A549 (cell line): ENCODE results near the gene ERGIC1. TPM values are rescaled to one million over a fixed set of nuclear protein-coding genes. Genes with fewer than 3 reads are reported as not detected.

Source experiments
- ATAC-seq, 2 experiments: fragments of 200-7000 bp in 1 of 2; fragments of >200 bp in 1 of 2; cut with Nextera tagmentation in 1 of 2; cut with Tn5 transposase in 1 of 2; 3 replicates each; pipeline versions ENCODE4 v1.8.0 to v1.9.1; 2018 to 2020; ENCODE audit warnings: mild to moderate bottlenecking in 1 of 2, moderate library complexity in 1 of 2
- CTCF ChIA-PET: fragments of 300-600 bp; sonication (Branson Sonifier 250); formaldehyde crosslinking; extraction: SDS; loops from one replicate; lab custom pipeline; 2021; ENCODE audit warnings: antibody characterized with exemption, inconsistent platforms; lab: Yijun Ruan, JAX
- POLR2A ChIA-PET: fragments of 350-600 bp; formaldehyde crosslinking; extraction: SDS; loops from one replicate; lab custom pipeline; 2021; ENCODE audit warnings: antibody characterized with exemption, inconsistent platforms; lab: Yijun Ruan, JAX
- DNase-seq, 2 experiments: peaks; one replicate each; pipeline versions ENCODE4 v3.0.0 to v3.0.0-alpha.2; 2011 to 2016; ENCODE audit warnings: low read depth in 1 of 2, low spot score in 1 of 2
- FAIRE-seq: peaks from 2 replicates; lab custom pipeline; 2011; peaks lifted over from hg19 to GRCh38; lab: Jason Lieb, UNC
- H3K27ac ChIP-seq, 2 experiments: fragments of >200 bp; sonication (Bioruptor Twin); formaldehyde crosslinking; 3 replicates each; pipeline ENCODE4 v1.5.1; 2016 to 2017
- H3K4me1 ChIP-seq: fragments of >200 bp; sonication (Bioruptor Twin); formaldehyde crosslinking; 3 replicates; pipeline ENCODE4 v1.6.1; 2016
- H3K4me2 ChIP-seq: fragments of >200 bp; sonication (Bioruptor Twin); formaldehyde crosslinking; 3 replicates; pipeline ENCODE4 v1.6.1; 2016
- H3K4me3 ChIP-seq: fragments of >200 bp; sonication (Bioruptor Twin); formaldehyde crosslinking; 3 replicates; pipeline ENCODE4 v1.5.1; 2016
- H3K9me3 ChIP-seq: fragments of >200 bp; sonication (Bioruptor Twin); formaldehyde crosslinking; 3 replicates; pipeline ENCODE4 v1.6.1; 2016
- ATOH8 ChIP-seq: fragments of 250-450 bp; sonication (Bioruptor Pico); IDR thresholded peaks from 2 replicates; pipeline ENCODE4 v1.5.0; 2020; ENCODE audit warnings: low read depth, mild to moderate bottlenecking, moderate library complexity
- CBX2 ChIP-seq: fragments of 200-600 bp; sonication (generic); IDR thresholded peaks from 2 replicates; pipeline ENCODE4 v1.6.1; 2016; ENCODE audit warnings: low read depth, mild to moderate bottlenecking, borderline replicate concordance
- CEBPB ChIP-seq, 2 experiments: fragments of >200 bp in 1 of 2; sonication (Bioruptor Twin) in 1 of 2; formaldehyde crosslinking in 1 of 2; IDR thresholded peaks; 2 replicates each; pipeline ENCODE4 v1.6.1; 2012 to 2016
- CTCF ChIP-seq: fragments of >200 bp; sonication (Bioruptor Twin); formaldehyde crosslinking; IDR thresholded peaks from 3 replicates; pipeline ENCODE4 v1.5.1; 2016
- EP300 ChIP-seq, 2 experiments: fragments of >200 bp; sonication (Bioruptor Twin); formaldehyde crosslinking; IDR thresholded peaks; 2 replicates in 1 of 2; 3 replicates in 1 of 2; pipeline ENCODE4 v1.6.1; 2016 to 2017
- ESRRA ChIP-seq: fragments of 150-350 bp; IDR thresholded peaks from 2 replicates; pipeline ENCODE4 v1.6.1; 2014; ENCODE audit warnings: mild to moderate bottlenecking, low read length, borderline replicate concordance
- FOSB ChIP-seq: fragments of 250-450 bp; sonication (Bioruptor Pico); IDR thresholded peaks from 2 replicates; pipeline ENCODE4 v1.5.0; 2020; ENCODE audit warnings: mild to moderate bottlenecking, moderate library complexity
- HOXB13 ChIP-seq: fragments of 250-450 bp; sonication (Bioruptor Pico); IDR thresholded peaks from 2 replicates; pipeline ENCODE4 v1.5.0; 2020; ENCODE audit warnings: low read depth, mild to moderate bottlenecking, moderate library complexity
- HOXB5 ChIP-seq: fragments of 250-450 bp; sonication (Bioruptor Pico); IDR thresholded peaks from 2 replicates; pipeline ENCODE4 v1.5.0; 2020; ENCODE audit warnings: mild to moderate bottlenecking, moderate library complexity
- JUN ChIP-seq, 2 experiments: fragments of >200 bp; sonication (Bioruptor Twin); formaldehyde crosslinking; IDR thresholded peaks; 2 replicates in 1 of 2; 3 replicates in 1 of 2; pipeline ENCODE4 v1.6.1; 2016 to 2017
- KDM5A ChIP-seq: fragments of 200-600 bp; sonication (generic); IDR thresholded peaks from 2 replicates; pipeline ENCODE4 v1.6.1; 2016; ENCODE audit warnings: antibody characterized with exemption, mild to moderate bottlenecking
- MAFK ChIP-seq: fragments of 450-650 bp; IDR thresholded peaks from 2 replicates; pipeline ENCODE4 v1.6.1; 2014; ENCODE audit not compliant: partially characterized antibody
- NPAS2 ChIP-seq: fragments of 250-450 bp; sonication (Bioruptor Pico); IDR thresholded peaks from 2 replicates; pipeline ENCODE4 v1.8.0; 2022; ENCODE audit warnings: mild to moderate bottlenecking, moderate library complexity, borderline replicate concordance
- NR3C1 ChIP-seq: fragments of >200 bp; sonication (Bioruptor Twin); formaldehyde crosslinking; IDR thresholded peaks from 3 replicates; pipeline ENCODE4 v1.6.1; 2017
- POLR2AphosphoS2 ChIP-seq: conservative IDR thresholded peaks from 2 replicates; pipeline ENCODE4 v1.6.1; 2012; ENCODE audit warnings: low read length, improper control_type of control experiment, inconsistent platforms
- RAD21 ChIP-seq, 2 experiments: fragments of >200 bp in 1 of 2; sonication (Bioruptor Twin) in 1 of 2; formaldehyde crosslinking in 1 of 2; IDR thresholded peaks in 1 of 2; conservative IDR thresholded peaks in 1 of 2; 2 replicates in 1 of 2; 3 replicates in 1 of 2; pipeline ENCODE4 v1.6.1; 2012 to 2018; ENCODE audit warnings: inconsistent platforms in 1 of 2
- SMC3 ChIP-seq: fragments of >200 bp; sonication (Bioruptor Twin); formaldehyde crosslinking; IDR thresholded peaks from 3 replicates; pipeline ENCODE4 v1.6.1; 2018; ENCODE audit warnings: inconsistent platforms
- SREBF2 ChIP-seq: fragments of 450-650 bp; IDR thresholded peaks from 2 replicates; pipeline ENCODE4 v1.6.1; 2014; ENCODE audit warnings: mild to moderate bottlenecking, moderate library complexity
- TP53 ChIP-seq: fragments of 250-450 bp; sonication (Bioruptor Pico); IDR thresholded peaks from 2 replicates; pipeline ENCODE4 v1.5.0; 2021; ENCODE audit warnings: mild to moderate bottlenecking, moderate library complexity
- USF2 ChIP-seq: fragments of 450-650 bp; IDR thresholded peaks from 2 replicates; pipeline ENCODE4 v1.6.1; 2014; ENCODE audit warnings: antibody characterized with exemption
- WGBS: methylation state at CpG from one replicate; pipeline ENCODE4 v1.1.6; 2017; ENCODE audit errors: missing lambda C conversion rate; 5-methylcytosine and 5-hydroxymethylcytosine counted together
- polyA plus RNA-seq, 4 experiments: library from polyadenylated mRNA; depleted of rRNA in 3 of 4; stranded (reverse); fragments of >200 nt; fragmentation: RNase III in 1 of 4; extraction: RNeasy Plus Mini Kit Qiagen cat#74134 plus additional on column Dnase treatment in 1 of 4; gene quantifications; 2 replicates in 3 of 4; 3 replicates in 1 of 4; pipeline ENCODE4 v1.2.3, GENCODE V29; 2011 to 2017

Gene ERGIC1
- polyA plus RNA-seq, 2 of the 4 experiments (the other 2 are of a cell fraction) = 176 to 304 TPM

- peaks cover 85% of the 10 kb centered on the region for H3K4me1 ChIP-seq
- no peak for FAIRE-seq
- peak overlapping the region in 1 of 2 experiments; percentile 62; a peak in 3 of 6 replicates for H3K27ac ChIP-seq
- CTCF ChIA-PET = interaction anchor here (2.2 kb wide), 1 partner anchor 10 kb away, joined by 6 read pairs; no protein-coding TSS in a partner anchor
- no peak for TF ChIP-seq NR3C1
- TF ChIP-seq SMC3 = no peak
- TF ChIP-seq JUN (IDR thresholded peaks at IDR 0.05) = no peak
- no peak for TF ChIP-seq CTCF
- no peak for TF ChIP-seq HOXB13 (CRISPR knock-in tag)
- TF ChIP-seq CBX2 = no peak
- no peak for TF ChIP-seq FOSB
- TF ChIP-seq NPAS2 = no peak
- no peak for TF ChIP-seq TP53 (CRISPR knock-in tag)
- no peak for TF ChIP-seq HOXB5
- TF ChIP-seq CEBPB (IDR thresholded peaks at IDR 0.05) = no peak
- TF ChIP-seq ATOH8 = no peak
- TF ChIP-seq SREBF2 = no peak
- TF ChIP-seq, all 56 proteins: peak for 0
- 92% methylated on average over 7 of the region's 7 CpGs for WGBS
- Histone ChIP-seq H3K4me2 (no peak overlapping the region), H3K9me3 (no peaks in the 10 kb centered on the region), H3K4me3 (no peak overlapping the region)
- DNase-seq (no peak), ATAC-seq (no peak)
- POLR2A ChIA-PET = interaction anchor here (2.0 kb wide), 1 partner anchor 74 kb away, joined by 5 read pairs; the partner anchor contains the start of gene DUSP1
Observed at GRCh38 chr5:172845154-172845553, 11.1 kb downstream of the ERGIC1 start.

GRCh38 chr5:172845576-172845975 lies 11.5 kb downstream of the ERGIC1 start:
- Histone ChIP-seq H3K4me1 (peaks cover 84% of the 10 kb centered on the region), H3K27ac (peak overlapping the region; percentile 32 to 62; a peak in 4 of 6 replicates), H3K9me3 (no peaks in the 10 kb centered on the region), H3K4me3 (no peak overlapping the region), H3K4me2 (0 out of 3 replicates have a peak overlapping the region, but pooled peaks have one; percentile 0)
- TF ChIP-seq KDM5A (no peak), ATOH8 (no peak), HOXB13 (CRISPR knock-in tag) (no peak), EP300 (IDR thresholded peaks at IDR 0.05) (no peak), MAFK (no peak), ESRRA (no peak)
- DNase-seq = no peak
- WGBS = 90% methylated on average over 5 of the region's 5 CpGs
- ATAC-seq = peak in 1 of 2 experiments; percentile 17; a peak in 2 of 6 replicates
- ChIA-PET CTCF (interaction anchor here (2.2 kb wide), 1 partner anchor 10 kb away, joined by 6 read pairs; no protein-coding TSS in a partner anchor), POLR2A (interaction anchor here (2.0 kb wide), 1 partner anchor 74 kb away, joined by 5 read pairs; the partner anchor contains the start of gene DUSP1)
- no peak for FAIRE-seq

GRCh38 chr5:172846249-172846648 lies 12.2 kb downstream of the ERGIC1 start:
- POLR2A ChIA-PET = interaction anchor here (2.0 kb wide), 1 partner anchor 75 kb away, joined by 5 read pairs; the partner anchor contains the start of gene DUSP1
- H3K4me3 ChIP-seq = no peak overlapping the region
- TF ChIP-seq RAD21 (conservative IDR thresholded peaks at IDR 0.05 in 1 of 2, IDR thresholded peaks at IDR 0.05 in 1 of 2) (no peak), CEBPB (IDR thresholded peaks at IDR 0.05) (no peak), MAFK (no peak), POLR2AphosphoS2 (0 out of 2 replicates have a peak, but pooled peaks have one; percentile 28), ATOH8 (no peak), USF2 (no peak)
- ATAC-seq (peak; percentile 6 to 11; a peak in 2 of 6 replicates), DNase-seq (no peak), FAIRE-seq (no peak)
- H3K9me3 ChIP-seq = no peaks in the 10 kb centered on the region
- CTCF ChIA-PET = interaction anchor here (2.2 kb wide), 1 partner anchor 11 kb away, joined by 6 read pairs; no protein-coding TSS in a partner anchor
- H3K4me2 ChIP-seq = 0 out of 3 replicates have a peak overlapping the region, but pooled peaks have one; percentile 0
- WGBS = 97% methylated on average over 5 of the region's 5 CpGs
- H3K4me1 ChIP-seq = peaks cover 81% of the 10 kb centered on the region
- H3K27ac ChIP-seq = peak overlapping the region; percentile 59 to 62; a peak in 4 of 6 replicates
